ENCODE data around the gene KRTAP21-3. TPM values are rescaled to one million over a fixed set of nuclear protein-coding genes. Genes with fewer than 3 reads are reported as not detected.

KRTAP21-3 gene
- total RNA-seq, 1 donor from 2014 or later = not detected

GRCh38 chr21:30713766-30714165, 4.8 kb downstream of the KRTAP21-3 start:
- no peak for TF ChIP-seq CTCF (IDR thresholded peaks at IDR 0.05)
- Histone ChIP-seq H3K27ac (no peak overlapping the region), H3K4me1 (no peaks in the 10 kb centered on the region), H3K9me3 (no peaks in the 10 kb centered on the region), H3K4me3 (no peak overlapping the region), H3K36me3 (no peaks in the 10 kb centered on the region), H3K27me3 (ENCODE audit: low read depth) (no peaks in the 10 kb centered on the region)
- DNase-seq = no peak
- ATAC-seq = no peak
- intact Hi-C loops (cut with DNase I) = no loop called here

- intact Hi-C loops (cut with DNase I) = no loop called here
- no peak for TF ChIP-seq CTCF (IDR thresholded peaks at IDR 0.05)
- no peaks in the 10 kb centered on the region for H3K36me3 ChIP-seq
- ATAC-seq = no peak
- H3K4me3 ChIP-seq = no peak overlapping the region
- no peak for DNase-seq
- H3K4me1 ChIP-seq = no peaks in the 10 kb centered on the region
- H3K27ac ChIP-seq = no peak overlapping the region
- H3K27me3 ChIP-seq (ENCODE audit: low read depth) = no peaks in the 10 kb centered on the region
- H3K9me3 ChIP-seq = no peaks in the 10 kb centered on the region
These were observed 8.1 kb downstream of the KRTAP21-3 start for GRCh38 chr21:30710499-30710898.

DNA sequence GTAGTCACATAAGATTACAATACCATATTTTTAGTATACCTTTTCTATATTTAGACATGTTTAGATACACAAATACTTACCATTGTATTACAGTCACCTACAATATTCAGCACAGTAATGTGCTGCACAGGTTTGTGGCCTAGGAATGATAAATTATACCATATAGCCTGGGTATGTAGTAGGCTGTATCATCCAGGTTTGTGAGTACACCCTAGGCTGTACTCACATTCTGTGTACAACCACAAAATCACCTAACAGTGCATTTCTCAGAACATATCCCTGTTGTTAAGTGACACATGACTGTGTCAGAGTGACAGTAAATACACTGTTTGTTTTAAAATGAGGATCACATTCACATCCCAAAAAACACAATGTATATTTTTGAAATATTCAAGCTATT, 11.2 kb downstream of the KRTAP21-3 start:
- no peak for TF ChIP-seq CTCF (IDR thresholded peaks at IDR 0.05)

GRCh38 chr21:30695956-30696355, 22.6 kb downstream of the KRTAP21-3 start:
- H3K9me3 ChIP-seq = peaks cover 6% of the 10 kb centered on the region
- no peak overlapping the region for H3K4me3 ChIP-seq
- no peak for TF ChIP-seq CTCF (IDR thresholded peaks at IDR 0.05)
- H3K4me1 ChIP-seq = no peaks in the 10 kb centered on the region
- ATAC-seq (no peak), DNase-seq (no peak)
- no peaks in the 10 kb centered on the region for H3K27me3 ChIP-seq (ENCODE audit: low read depth)
- no peak overlapping the region for H3K27ac ChIP-seq
- H3K36me3 ChIP-seq = no peaks in the 10 kb centered on the region
- intact Hi-C loops (cut with DNase I) = no loop called here

More for the DNA sequence above, 11.2 kb downstream of the KRTAP21-3 start:
- H3K4me1 ChIP-seq = no peaks in the 10 kb centered on the region
- H3K27ac ChIP-seq = no peak overlapping the region
- DNase-seq (no peak), ATAC-seq (no peak)
- H3K36me3 ChIP-seq = no peaks in the 10 kb centered on the region
- H3K27me3 ChIP-seq (ENCODE audit: low read depth) = no peaks in the 10 kb centered on the region
- no peak overlapping the region for H3K4me3 ChIP-seq
- H3K9me3 ChIP-seq = no peaks in the 10 kb centered on the region
- intact Hi-C loops (cut with DNase I) = no loop called here

DNA sequence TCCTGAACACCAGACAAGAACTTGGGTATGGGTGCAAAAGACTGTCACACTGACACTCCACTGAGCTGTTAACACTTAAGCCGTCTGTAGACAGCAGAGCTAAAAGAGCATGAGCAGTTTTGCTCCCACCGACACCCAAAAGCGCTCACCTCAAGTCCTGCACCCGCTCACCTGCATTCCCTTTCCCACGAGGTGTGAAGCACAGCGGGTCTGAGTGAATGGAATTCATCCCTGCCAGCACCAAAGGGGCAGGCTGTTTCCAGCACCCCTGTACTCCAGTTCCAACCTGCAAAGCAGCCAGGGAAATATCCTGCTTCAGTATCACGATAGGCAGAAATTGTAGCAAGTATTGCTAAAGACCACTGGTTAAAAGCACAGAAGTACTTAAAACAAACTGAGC, 28.8 kb downstream of the KRTAP21-3 start:
- intact Hi-C loops (cut with DNase I) = no loop called here
- DNase-seq = no peak
- Histone ChIP-seq H3K36me3 (no peaks in the 10 kb centered on the region), H3K4me1 (no peaks in the 10 kb centered on the region), H3K4me3 (no peak overlapping the region), H3K27me3 (ENCODE audit: low read depth) (no peaks in the 10 kb centered on the region), H3K27ac (no peak overlapping the region), H3K9me3 (peaks cover 6% of the 10 kb centered on the region)
- no peak for TF ChIP-seq CTCF (IDR thresholded peaks at IDR 0.05)
- ATAC-seq = no peak

DNA sequence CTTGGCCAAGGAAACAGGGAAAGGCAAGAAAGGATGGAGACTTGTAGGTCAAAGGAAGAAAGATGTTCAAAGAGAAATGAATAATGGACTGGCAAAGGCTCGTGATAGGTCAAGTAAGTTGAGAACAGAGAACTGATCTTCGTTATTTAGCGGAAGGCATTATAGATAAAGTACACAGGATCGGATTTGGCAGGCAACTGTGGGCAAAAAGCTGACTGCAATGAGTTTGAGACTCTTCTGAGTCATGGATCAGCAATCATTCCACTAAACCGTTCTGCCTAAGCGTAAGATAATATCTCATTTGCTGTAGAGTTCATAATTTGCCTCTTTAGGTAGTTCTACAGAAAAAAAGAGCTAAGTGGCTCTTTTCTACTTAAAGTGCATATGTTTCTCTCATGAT, 34.1 kb downstream of the KRTAP21-3 start:
- Histone ChIP-seq H3K27me3 (ENCODE audit: low read depth) (no peaks in the 10 kb centered on the region), H3K27ac (no peak overlapping the region), H3K4me3 (no peak overlapping the region), H3K36me3 (no peaks in the 10 kb centered on the region), H3K4me1 (no peaks in the 10 kb centered on the region), H3K9me3 (no peaks in the 10 kb centered on the region)
- no peak for ATAC-seq
- DNase-seq = no peak
- TF ChIP-seq CTCF (IDR thresholded peaks at IDR 0.05) = no peak
- intact Hi-C loops (cut with DNase I) = no loop called here
